GF-D8 (cell line): ENCODE results near the gene KLHL29.

ENCODE experiments used
- DNase-seq: peaks from one replicate; lab custom pipeline; 2025; lab: John Stamatoyannopoulos, UW

KLHL29 gene

GRCh38 chr2:23513245-23513871, 128.4 kb downstream of the KLHL29 start:
- DNase-seq, result no peak

GRCh38 chr2:23513872-23514793, 129.2 kb downstream of the KLHL29 start:
- no peak for DNase-seq

GRCh38 chr2:23516520-23517256, 131.7 kb downstream of the KLHL29 start:
- no peak for DNase-seq

DNA sequence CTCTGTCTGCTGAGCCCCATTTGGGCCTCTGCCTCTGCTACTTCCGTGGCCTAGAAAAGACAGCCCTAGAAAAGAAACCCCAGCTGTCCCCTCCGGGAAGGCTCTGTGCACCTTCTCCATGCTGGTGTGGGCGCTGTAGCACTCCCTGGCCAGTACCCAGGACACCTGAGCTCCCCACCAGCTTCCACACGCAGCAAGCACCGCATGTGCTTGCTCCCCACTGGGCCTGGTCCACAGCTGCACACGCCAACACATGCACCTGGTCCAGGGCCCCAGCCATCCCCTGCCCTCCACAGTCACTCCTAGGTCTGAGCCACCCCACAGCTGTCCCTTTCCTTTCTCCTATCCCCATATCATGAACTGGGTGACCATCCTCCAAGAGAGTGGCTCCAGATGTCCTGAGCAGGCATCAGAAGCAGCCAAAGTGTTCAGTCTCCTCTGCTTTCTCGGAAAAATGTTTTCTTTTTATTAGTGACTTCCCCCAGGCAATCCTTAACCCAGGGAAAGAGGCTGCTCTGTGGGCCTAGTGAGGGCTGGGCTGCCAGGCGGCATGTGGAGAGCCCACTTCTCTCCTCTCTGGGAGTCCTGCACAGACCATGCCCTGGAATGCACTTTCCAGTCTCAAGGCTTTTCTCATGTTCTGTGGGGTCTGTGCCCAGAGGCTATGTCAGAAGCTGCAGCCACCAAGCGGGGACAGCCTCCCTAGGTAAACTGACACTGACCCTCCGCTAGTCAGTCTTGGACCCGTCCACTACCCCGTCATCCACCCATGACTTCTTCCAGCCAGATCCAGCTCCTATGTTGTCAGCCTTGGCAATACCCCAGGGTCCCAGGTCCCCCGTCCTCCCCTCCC, 133.7 kb downstream of the KLHL29 start:
- DNase-seq, result no peak

DNA sequence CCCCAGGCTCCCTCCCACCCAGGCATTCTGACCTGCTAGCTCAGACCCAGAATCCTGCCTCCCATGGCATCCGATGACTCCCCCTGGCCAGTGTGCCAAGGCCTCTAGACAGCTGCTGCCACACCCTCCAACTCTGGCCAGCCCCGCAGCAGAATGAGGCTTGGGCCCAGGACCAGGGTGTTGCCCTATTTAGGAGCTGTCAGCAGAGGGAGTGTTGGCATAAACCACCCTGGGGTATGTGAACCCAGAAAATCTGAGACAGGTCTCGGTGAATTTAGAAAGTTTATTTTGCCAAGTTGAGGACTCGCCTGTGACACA, 134.3 kb downstream of the KLHL29 start:
- DNase-seq, result no peak

DNA sequence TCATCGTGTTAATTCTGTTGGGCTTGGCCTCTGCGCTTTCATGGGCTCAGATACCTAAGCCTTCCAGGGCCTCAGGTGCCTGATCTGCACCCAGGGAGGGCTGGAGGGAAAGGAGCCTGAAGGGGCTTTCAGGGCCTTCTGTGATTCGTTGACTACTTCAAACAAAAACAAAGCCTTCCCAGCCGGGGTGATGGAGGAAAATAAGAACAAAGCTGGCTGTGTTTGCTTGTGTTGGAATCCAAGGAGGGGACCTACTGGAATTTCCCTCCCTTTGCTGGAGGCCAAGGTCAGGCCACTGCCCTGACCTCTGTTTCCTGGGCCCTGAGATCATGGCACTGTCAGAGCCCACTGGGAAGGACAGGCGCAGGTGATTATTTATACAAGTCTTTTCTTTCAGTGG, 135.3 kb downstream of the KLHL29 start:
- no peak for DNase-seq

DNA sequence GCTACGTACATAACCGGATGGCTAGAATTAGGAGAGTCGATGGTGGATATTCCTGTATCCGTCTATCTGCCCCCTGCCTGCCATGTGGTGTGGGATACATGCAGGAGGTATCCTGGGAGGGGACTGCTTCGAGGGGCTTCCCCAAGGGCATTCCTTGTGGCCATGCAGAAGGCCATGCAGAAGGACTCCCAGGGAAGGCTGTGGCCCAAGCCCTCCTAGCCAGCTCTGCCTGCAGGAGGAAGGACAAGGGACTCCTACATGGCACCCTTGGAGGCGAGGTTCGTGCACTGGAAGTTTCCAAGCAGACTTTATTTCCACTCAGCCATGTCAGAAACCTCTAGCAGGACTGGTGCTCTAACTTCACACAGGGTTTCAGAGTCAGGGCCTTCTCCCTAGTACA, 136.1 kb downstream of the KLHL29 start:
- no peak for DNase-seq

DNA sequence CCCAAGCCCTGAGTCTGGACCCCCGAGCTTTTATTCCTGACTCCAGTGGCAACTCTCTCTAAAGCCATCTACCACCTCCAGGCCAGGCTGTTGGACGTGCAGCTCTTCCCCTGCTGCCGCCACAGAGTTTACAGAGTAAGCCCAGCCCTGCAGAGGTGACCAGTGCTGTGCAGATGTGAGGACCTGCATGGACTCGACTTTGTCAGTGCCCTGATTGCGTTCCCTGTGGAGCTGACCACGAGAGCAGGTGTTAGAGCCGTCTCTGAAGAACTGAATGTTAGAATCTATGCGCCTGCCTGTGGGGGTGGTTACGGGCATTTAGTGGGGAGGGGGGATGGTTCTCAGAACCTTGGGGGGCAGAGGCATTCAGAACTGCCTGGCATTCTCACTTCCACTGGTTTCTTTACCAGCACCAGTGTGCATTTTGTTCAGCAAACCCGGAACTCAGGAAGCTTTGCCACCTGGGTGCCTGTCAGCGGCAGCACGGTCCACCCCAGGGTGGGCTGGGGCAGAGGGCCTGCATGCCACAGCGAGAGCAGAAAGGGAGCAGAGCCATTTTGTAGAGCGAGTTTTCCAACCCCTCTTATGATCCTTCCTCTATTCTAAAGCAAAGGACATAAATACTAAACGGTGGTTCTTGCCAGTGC, 137.9 kb downstream of the KLHL29 start:
- no peak for DNase-seq

DNA sequence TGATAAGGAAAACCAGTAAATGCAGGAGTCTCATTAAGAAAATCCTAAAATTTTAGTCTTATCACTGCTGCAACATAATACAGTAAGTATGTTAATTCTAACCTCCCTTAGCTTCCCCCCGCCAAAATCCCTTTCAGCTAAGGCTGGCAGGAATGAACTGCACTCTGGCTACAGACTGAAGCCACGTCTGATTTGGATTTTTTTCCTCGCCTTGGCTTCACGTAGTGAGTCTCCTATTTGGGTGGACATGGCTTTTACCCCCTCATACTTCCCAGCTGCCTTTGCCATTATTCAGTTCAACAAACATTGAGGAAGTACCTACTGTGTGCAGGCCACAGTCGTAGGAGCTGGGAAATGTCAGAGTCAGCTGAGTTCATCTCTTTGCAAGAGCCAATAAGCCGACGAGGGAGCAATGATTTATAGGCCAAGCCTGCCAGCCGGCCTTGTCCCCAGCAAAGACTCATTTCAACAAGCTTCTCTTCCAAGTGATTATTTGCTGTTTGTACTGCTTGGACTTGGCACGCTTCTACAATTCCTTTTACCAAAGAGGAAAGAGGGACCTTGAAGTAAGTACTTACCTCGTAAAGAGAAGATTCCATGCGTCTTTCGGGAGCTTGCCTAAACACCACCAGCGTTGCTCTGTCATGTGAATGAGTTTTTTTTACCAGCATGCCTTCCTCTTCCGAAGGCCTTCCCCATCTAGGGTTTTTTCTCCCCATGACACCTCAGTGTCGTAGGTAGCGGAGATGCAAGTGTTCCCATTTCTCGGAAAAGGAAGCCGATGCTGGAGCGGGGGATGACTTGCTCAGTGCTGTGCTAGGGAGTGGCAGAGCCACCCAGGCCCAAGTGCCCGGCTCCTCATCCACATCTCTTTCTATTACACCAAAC, 138.6 kb downstream of the KLHL29 start:
- DNase-seq, result no peak

- no peak for DNase-seq
Observed at GRCh38 chr2:23524261-23524706, 139.3 kb downstream of the KLHL29 start.

GRCh38 chr2:23525137-23525765, 140.3 kb downstream of the KLHL29 start:
- DNase-seq, result no peak

GRCh38 chr2:23526114-23526513, 141.1 kb downstream of the KLHL29 start:
- no peak for DNase-seq

- DNase-seq, result no peak
Observed at GRCh38 chr2:23526835-23527790, 142.1 kb downstream of the KLHL29 start.

GRCh38 chr2:23528171-23528570, 143.2 kb downstream of the KLHL29 start:
- no peak for DNase-seq

DNA sequence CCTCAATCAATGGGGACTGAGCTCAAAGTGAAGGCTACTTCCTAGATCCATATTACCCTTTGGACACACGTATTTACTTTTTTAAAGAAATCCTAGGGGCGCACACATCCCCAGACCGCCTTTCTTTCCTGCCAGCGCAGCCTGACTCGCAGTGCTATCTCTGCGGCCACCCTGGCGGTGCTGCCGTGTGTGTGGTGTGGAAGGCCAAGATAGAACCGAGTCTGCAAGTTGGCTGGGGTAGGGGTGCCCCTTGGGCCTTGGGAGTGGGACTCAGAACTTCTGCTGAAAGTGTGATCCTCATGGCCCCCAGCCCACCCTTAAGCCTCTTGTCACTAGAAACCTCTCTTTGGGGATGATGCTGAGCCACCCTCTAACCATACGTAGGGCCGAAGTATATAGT, 143.7 kb downstream of the KLHL29 start:
- DNase-seq, result no peak

DNA sequence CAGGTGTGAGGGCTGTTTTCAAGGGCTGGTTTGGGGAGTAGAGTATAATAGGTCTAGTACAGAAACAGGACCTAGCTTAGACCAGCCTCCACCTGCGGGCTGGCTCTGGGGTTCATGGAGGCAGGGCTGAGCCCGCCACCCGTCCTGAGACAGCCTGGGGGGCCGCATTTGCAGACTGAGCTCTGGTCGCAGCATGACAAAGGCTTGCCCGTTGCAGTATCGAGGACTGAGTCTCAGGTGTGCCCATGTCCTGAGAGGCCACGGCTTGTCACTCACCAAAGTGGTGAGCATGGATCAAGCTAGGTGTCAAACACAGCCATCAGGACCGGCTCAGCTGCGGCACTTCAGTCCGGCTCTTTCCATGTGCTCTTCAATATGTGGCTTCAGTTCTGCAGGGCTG, 144.7 kb downstream of the KLHL29 start:
- no peak for DNase-seq

DNA sequence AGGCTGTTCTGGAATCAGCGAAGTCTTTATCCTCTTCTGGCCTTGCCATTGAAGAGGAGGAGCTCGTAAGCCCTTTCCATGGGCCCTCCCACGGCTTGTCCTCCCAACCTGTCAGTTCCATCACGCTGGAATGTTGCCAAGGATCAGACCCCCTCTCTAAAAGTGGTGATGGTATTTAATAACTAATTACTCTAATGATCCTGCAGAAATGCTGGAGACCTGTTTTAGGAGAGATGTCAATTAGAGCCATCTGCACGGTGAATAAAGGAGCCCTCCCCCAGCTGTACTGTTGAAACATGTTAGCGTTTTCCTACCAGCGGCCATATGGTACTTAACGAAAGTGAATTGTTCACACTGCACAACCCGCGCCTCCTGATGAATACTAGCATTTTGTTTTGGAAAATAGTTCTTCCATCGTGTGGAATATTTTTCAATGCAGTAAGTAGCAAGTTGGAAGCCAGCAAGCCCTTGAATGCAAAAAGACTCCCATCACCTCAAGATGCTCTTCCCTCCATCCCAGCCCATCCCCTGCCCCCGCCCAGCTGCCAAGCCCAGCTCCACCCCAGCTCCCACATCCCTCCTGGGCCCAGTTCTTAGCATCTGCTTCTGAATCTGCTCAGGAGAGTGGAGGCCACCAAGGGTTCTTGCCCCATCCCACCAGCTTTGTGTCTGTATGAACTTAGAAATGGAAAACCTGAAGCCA, 145.4 kb downstream of the KLHL29 start:
- no peak for DNase-seq

DNA sequence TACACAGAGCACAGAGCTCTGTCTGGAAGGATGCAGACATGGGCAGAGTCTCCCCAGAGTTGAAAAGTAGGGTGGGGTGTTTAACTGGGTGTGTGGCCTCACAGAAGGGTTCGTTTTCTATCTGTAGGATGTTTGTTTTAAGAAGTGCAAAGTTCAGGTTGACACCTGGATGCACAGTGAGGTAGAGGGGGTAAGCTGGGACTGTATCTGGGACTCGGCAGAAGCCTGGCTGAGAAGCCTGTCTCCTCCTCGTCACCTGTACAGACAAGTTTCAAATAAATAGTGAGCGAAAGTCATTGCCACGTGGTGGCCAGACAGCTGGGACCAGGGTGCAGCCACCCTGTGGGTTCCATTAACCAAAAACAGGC, 145.9 kb downstream of the KLHL29 start:
- DNase-seq, result no peak
